Choroid plexus epithelial cell (primary cell): ENCODE measurements around the gene PCK2.

ENCODE experiments used
- DNase-seq: peaks from one replicate; pipeline ENCODE4 v3.0.0-alpha.2; 2010; ENCODE audit warnings: low read depth
- H3K4me3 ChIP-seq: 2 replicates; pipeline ENCODE4 v1.5.1; 2011; ENCODE audit warnings: low read depth, mild to moderate bottlenecking, control low read depth, low read length, moderate library complexity
- TF ChIP-seq, protein P1 (sequence below): conservative IDR thresholded peaks from 2 replicates; pipeline ENCODE4 v1.5.1; 2011; ENCODE audit warnings: low read depth, mild to moderate bottlenecking, control low read depth, inconsistent platforms, low read length, moderate library complexity

The PCK2 gene

DNA sequence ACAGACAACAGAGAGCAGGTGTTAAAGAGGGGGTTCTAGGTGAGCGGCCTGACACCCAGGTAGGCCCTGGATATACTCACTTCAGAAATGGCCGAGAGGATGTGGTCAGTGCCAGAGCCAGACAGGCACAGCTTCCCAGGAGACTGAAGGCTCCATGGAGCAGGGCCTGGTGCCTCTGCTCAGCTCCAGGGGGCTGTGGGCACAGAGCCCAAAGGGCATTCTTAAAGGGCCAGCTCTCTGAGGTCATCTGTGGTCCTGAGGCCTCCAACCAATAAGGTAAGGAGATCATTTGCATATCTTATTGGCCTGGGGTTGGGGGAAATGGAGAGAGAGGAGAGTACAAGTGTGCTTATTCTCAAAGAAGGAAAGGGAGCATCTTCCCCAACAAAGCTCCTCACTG is 9.7 kb upstream of the PCK2 start:
- H3K4me3 ChIP-seq, result no peak overlapping the region
- DNase-seq, result no peak
- TF ChIP-seq, protein P1, sequence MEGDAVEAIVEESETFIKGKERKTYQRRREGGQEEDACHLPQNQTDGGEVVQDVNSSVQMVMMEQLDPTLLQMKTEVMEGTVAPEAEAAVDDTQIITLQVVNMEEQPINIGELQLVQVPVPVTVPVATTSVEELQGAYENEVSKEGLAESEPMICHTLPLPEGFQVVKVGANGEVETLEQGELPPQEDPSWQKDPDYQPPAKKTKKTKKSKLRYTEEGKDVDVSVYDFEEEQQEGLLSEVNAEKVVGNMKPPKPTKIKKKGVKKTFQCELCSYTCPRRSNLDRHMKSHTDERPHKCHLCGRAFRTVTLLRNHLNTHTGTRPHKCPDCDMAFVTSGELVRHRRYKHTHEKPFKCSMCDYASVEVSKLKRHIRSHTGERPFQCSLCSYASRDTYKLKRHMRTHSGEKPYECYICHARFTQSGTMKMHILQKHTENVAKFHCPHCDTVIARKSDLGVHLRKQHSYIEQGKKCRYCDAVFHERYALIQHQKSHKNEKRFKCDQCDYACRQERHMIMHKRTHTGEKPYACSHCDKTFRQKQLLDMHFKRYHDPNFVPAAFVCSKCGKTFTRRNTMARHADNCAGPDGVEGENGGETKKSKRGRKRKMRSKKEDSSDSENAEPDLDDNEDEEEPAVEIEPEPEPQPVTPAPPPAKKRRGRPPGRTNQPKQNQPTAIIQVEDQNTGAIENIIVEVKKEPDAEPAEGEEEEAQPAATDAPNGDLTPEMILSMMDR, result no peak

DNA sequence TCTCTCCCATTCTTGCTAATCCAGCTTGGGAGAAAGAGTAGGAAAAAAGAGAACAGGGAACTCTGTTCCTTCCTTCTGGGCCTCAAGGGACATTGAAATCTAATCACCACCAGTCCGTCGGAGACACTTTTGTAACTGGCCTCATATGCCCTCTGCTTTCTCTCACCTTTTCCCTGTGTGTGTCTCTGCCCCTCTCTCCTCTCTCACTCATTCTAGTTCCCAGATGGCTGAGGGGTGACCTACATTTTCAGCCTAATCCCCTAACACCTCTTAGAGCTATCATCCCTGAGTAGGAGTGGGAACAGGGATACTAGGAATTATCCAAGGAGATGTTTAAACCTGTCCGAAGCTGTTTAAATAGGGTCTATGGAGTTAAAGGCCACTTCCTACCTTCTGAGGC is 8.9 kb upstream of the PCK2 start:
- no peak for DNase-seq
- no peak overlapping the region for H3K4me3 ChIP-seq

DNA sequence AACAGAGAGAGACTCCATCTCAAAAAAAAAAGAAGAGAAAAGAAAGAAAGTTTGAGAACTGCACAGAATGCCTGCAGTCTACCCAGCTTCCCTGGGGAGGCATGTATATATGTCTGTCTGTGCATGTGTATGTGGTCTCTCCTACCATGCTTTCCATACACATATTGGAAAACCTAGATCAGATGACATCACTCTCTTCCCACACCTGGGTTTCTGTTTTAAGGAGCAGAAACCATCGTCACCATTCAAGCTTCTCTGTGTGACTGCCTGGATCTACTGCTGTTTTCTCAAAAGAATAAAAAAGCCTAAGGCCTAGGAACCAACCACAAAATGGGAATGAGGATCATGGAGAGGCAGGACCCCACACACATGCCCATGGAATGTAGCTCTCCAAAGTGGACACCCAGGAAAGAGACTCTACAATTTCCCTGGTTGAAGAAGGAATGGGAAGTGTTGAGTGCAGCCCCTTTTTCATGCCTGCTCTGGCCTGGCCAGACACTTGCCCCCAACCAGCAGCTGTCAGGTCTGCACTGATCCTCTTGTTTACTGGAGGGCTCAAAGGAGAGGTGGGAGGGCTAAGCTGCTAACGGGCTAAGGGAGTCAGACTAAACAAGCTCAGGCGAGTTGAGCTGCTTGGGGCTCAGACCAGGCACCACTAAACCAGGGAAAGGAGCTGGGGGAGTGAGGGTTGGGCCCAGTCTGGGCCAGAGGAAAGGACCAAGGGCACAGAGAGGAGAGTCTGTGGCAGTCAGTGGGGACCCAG is 7.7 kb upstream of the PCK2 start:
- no peak overlapping the region for H3K4me3 ChIP-seq
- TF ChIP-seq, protein P1, result no peak
- no peak for DNase-seq

More for the DNA sequence above, 8.9 kb upstream of the PCK2 start:
- TF ChIP-seq, protein P1, result no peak

DNA sequence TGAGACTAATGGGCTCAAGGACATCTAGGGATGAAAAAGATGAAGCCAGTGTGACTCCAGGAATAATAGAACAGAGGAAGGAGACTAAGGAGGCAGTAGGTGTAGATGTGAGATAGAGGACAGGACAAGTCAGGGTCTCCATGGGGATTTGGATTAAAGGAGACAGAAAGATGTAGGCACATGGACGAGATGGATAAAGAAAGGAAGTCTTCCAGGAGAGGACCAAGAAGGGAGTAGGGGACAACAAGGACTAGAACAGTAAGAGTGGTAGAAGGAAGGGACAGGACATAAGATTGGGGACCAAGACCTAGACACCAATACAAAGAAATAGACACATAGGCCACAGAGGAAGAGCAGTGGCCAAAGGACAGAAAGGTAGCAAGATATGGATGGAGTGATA is 7.1 kb upstream of the PCK2 start:
- H3K4me3 ChIP-seq, result no peak overlapping the region
- TF ChIP-seq, protein P1, result no peak
- no peak for DNase-seq

DNA sequence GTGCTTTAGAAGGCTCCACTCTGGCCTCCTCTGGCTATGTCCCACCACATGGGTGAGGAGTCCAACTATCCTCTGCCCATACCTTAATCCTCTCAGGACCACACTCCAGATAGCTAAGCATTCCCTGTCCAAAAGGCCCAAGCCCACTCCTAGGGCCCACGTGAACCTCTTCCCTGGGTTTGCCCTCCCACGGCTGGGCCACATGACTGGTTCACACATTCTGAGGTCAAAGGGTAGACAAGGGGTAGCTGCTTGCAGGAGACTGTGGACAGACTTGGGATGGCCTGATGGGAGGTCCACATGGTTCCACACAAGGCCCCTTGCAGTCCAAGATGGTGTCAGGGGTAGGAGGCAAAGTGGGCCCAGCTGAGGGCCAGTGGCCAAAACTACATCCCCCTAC is 6.0 kb upstream of the PCK2 start:
- H3K4me3 ChIP-seq, result no peak overlapping the region
- TF ChIP-seq, protein P1, result no peak
- no peak for DNase-seq

DNA sequence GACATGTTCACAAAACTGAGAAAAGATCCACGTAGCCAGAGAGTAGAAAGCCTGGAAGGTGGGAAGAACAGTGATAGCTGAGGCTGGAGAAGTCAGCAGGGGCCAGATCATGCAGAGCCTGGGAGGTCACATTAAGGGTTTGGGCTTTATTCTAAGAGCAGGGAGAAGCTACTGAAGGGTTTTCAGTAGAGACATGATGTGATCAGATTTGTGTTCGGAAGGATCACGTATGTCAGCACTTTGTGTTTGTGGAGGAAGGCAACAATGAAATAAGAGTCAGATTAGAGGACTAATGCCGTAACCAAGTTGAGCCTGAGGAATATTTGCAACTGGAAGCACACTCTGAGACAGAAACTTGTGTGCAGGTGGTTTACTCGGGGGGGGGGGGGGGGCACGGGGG is 4.2 kb upstream of the PCK2 start:
- no peak overlapping the region for H3K4me3 ChIP-seq
- no peak for DNase-seq
- TF ChIP-seq, protein P1, result no peak

DNA sequence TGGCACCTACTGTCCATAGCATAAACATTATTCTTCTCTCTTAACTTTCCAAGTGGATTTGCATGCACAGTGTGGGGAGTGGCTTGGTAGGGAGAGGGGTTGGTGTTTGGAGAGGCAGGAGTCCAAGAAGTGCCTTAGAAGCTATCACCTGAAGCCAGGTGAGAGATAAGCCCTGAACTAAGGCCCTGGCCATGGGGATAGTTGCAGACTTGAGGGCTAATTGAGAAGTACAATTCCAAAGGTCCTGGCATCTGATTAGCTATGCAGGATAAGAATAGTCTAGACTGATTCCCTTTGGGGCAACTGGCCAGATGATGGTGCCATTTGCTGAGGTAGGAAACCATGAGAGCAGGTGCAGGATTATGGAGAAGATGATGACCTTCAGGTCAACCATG is 2.0 kb upstream of the PCK2 start:
- DNase-seq, result no peak
- TF ChIP-seq, protein P1, result no peak
- no peak overlapping the region for H3K4me3 ChIP-seq
